GM08714 (cell line): ENCODE measurements around the gene CACNA1G.

Experiments
- H3K4me3 ChIP-seq: fragments of 200-500 bp; sonication (Bioruptor generic); 2 replicates; pipeline ENCODE4 v1.5.1; 2014; ENCODE audit warnings: mild to moderate bottlenecking, low read length, inconsistent platforms
- ZNF274 ChIP-seq: IDR thresholded peaks from 2 replicates; pipeline ENCODE4 v1.6.1; 2012; ENCODE audit warnings: mild to moderate bottlenecking, low read depth, low read length

CACNA1G gene

DNA sequence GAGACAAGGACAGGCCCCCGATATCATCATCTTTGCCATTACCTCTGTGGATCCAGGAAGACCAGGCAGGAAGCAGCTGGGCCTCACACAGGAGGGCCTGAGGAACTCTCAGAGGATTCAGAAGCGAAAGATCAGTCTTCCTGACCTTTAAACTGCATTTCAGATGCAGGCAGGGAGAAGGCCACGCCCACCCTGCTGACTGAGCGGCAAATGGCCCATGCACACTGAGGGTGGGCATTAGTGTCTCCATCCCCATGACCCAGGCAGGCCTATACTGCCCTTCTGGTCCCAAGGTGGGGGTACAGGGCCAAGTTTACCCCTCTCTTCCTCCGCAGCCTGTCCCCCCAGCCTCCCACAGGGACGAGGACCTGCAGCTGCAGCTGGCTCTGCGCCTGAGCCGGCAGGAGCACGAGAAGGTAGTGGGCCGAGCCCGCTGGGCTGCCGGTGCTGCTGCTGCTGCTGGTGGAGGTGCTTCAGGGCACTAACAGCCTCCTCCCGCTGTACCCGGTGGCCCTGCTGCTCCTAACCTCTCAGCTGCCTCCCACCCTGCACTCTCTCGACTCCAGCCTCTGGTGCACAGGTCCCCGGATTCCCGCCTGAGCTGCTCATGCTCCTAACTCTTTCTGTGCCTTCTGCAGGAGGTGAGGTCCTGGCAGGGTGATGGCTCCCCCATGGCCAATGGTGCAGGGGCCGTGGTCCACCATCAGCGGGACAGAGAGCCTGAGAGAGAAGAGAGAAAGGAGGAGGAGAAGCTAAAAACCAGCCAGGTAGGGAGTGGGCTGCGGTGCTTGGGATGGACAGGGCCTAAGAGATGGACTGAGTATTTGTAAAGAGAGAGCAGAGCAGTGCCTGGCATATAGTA, 21.7 kb upstream of the CACNA1G start:
- no peak overlapping the region for H3K4me3 ChIP-seq
- TF ChIP-seq ZNF274, result no peak

DNA sequence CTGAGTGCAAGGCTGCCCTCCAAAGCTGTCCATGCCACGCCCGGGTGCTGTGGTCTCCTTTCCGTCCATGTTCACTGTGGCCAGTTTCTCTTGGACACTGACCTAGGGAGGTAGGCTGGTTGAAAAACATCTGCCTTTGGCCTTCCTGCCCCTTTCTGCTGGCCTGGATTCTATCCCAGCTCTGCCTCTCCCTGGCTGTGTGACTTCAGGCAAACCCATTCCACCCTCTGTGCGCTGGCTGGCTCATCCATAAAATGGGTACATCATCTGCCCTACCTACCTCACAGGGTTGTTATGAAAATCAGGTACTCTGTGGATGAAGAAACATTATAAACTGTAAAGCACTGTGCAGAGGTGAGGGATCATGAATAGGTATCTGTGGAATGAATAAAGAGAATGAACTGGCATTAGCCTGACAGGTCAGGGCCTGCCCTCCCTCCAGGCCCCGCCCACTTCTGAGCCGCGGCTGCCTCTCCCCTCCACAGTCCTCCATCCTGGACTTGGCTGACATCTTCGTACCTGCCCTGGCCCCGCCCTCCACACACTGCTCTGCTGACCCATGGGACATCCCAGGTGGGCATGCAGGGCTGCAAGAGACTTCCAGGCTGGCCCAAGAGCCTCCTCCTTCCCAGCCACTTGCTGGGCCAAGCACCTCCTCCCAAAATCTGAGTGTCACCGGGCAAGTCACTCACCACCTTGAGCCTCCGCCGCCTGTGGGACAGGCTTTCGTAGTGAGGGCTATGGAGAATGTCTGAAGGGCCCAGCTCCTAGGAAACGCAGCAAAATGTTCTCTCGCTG, 20.6 kb upstream of the CACNA1G start:
- H3K4me3 ChIP-seq, result no peak overlapping the region
- TF ChIP-seq ZNF274, result no peak

DNA sequence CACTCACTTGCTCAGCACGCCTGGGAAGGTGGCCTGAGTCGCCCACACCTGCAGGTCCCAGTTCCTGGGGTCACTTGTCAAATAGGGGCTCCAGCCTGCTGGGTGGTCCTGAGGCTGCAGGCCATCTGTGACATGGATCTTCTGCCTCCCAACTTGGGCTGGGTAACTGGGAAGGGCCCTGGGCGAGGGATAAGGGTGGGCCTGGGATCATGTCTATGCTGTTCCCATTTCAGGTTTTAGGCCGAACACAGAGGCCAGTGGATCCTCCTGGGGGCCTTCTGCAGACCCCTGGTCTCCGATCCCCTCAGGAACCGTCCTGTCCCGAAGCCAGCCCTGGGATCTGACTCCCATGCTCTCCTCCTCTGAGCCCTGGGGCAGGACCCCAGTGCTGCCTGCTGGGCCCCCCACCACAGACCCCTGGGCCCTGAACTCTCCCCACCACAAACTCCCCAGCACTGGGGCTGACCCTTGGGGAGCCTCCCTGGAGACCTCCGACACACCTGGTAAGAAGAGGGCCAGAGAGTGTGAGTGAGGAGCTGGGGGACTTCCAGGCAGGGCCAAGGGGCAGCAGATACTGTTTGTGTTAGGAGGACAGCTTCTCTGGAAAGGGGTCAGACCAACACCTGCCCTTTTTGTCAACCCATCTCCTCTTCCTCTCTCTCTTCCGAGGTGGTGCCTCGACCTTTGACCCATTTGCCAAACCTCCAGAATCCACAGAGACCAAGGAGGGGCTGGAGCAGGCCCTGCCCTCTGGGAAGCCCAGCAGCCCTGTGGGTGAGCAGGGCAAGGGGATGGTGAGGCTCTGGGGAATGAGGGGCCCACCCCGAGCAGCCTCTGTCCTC, 19.7 kb upstream of the CACNA1G start:
- no peak for TF ChIP-seq ZNF274
- no peak overlapping the region for H3K4me3 ChIP-seq

DNA sequence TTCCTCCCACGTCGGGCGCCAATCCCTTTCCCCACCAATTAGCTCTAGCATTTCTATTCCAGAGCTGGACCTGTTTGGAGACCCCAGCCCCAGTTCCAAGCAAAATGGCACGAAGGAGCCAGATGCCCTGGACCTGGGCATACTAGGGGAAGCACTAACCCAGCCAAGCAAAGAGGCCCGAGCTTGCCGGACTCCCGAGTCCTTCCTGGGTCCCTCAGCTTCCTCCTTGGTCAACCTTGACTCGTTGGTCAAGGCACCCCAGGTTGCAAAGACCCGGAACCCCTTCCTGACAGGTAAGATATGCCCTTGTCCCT, 19.2 kb upstream of the CACNA1G start:
- no peak for TF ChIP-seq ZNF274
- H3K4me3 ChIP-seq, result no peak overlapping the region; the same call in 1 of the 2 replicates

DNA sequence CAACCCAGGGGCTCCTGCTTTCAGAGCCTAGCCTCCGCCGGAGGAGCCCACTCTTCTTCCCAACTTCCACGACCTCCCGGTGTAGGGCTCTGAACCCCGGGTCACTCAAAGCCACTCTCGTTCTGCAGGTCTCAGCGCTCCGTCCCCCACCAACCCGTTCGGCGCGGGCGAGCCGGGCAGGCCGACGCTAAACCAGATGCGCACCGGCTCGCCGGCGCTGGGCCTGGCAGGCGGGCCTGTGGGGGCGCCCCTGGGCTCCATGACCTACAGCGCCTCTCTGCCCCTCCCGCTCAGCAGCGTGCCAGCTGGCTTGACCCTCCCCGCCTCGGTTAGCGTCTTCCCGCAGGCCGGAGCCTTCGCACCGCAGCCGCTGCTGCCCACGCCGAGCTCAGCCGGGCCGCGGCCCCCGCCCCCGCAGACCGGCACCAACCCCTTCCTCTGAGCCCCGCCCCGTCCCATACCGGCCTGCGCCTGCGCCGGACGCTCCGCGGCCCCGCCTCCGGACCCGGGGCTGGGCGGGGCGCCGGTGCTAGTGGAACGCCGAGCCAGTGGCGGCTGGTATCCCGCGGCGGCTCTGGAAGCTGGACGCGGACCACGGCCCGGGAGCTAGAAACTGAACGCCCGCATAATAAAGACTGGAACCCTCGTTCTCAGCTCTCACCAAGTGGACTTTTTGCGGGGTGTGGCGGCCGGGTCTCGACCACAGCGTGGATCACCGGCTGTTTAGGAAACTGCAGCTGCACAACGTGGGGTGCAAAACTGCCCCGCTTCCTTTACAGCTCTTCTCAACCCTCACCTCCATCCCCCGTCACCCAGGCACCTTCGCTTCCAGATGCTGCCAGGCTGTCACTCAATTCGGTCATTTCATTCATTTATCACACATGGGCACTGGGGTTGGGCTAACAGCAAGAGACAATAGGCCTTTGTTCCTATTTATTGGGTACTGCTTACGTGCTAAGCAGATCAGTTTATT, 18.5 kb upstream of the CACNA1G start:
- H3K4me3 ChIP-seq, result peak overlapping the region; percentile 55; the same call in 1 of the 2 replicates
- no peak for TF ChIP-seq ZNF274

DNA sequence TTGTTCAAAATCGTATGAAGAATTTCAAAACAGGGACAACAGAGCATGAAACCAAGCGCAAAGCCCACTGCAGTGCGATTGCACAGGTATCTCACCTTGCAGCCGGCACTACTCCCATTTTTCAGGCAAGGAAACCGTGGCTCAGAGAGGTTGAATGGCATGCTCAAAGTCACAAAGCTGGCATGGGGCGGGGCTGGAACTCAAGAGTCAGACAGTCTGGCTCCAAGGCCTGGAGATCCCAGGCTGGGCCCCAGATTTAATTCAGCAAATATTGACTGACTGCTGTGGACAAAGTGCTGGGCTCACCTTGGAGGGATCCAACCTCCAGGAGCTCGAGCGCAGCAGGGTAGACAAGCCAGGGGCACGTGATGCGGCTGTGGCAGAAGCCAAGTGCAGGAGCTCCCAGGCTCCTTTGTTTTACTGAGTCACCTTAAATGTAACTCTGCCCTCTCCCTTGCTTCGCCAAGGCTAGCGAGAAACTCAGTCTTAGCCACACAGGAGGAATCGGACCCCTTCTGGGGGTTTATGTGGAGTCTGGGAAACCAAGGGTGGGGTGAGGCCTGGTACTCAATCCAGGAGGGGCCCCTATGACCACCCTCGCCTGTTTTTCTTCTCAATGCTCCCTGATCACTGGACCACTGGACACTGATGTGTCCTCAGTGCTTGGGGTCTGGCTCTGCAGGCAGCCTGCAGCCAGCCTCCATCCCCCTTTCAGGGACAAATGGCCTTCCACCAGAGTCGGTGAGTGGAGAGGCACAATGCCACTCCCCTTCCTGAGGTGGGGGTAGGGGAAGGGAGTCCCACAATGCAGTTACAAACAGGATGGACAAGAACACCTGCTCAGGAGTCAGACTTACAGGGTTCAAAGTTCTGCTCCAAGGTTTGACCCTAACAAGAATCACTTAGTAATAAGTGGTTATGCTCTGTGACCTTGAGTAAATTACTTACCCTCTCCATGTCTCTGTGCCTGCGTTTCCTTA, 17.4 kb upstream of the CACNA1G start:
- no peak overlapping the region for H3K4me3 ChIP-seq
- TF ChIP-seq ZNF274, result no peak

DNA sequence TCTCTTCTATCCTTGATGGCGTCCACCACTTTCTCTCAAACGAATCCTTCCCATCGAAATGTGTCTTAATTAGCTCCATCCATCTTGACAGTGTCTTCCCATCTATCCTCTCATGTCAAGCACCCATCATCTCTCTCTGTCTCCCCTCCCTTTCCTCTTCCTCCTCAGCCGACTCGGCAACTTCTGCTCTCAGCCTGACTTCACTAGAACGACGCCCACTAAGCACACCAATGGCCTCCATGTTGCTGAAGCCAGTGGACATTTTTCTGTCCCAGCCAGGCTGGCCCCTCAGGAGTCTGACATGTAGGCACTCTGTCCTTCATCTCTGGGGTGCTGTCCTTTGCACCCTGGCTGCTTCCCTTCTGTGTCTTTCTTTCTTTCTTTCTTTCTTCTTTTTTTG, 16.0 kb upstream of the CACNA1G start:
- no peak for TF ChIP-seq ZNF274
- H3K4me3 ChIP-seq, result no peak overlapping the region

DNA sequence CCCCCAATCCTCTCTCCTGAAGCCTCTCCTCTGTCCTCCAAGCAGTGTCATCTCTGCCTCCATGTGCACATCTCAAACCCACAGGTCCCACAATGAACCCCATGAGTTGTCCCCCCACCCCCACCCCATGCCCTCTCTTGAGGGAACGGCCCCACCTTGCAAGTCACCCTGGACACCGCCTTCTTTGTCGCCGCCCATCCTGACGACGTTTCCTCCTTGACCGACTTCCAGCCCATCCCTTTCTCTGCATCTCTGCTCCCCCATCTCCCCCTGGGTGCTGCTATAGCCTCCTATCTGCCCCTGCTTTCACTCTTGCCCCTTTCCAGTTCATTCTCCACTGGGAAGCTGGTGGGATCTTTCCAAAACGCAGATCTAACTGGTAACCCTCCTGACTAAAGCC, 15.2 kb upstream of the CACNA1G start:
- no peak overlapping the region for H3K4me3 ChIP-seq
- no peak for TF ChIP-seq ZNF274

DNA sequence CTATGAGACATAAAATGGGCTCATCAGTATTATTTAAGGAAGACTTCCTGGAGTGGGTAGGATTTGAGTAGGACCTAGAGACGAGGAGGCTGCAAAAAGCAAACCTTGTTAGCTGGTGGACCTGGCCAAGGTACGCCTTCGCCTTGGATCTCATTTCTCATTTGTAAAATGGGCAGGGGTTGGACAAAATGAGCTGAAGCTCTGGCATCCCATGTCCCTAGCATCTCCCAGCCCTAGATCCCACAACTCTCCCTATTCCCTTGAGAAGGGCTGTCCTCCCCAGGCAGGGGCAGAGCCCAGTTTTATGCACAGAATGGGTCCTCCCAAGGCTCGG, 13.8 kb upstream of the CACNA1G start:
- TF ChIP-seq ZNF274, result no peak
- H3K4me3 ChIP-seq, result no peak overlapping the region; the same call in 1 of the 2 replicates

DNA sequence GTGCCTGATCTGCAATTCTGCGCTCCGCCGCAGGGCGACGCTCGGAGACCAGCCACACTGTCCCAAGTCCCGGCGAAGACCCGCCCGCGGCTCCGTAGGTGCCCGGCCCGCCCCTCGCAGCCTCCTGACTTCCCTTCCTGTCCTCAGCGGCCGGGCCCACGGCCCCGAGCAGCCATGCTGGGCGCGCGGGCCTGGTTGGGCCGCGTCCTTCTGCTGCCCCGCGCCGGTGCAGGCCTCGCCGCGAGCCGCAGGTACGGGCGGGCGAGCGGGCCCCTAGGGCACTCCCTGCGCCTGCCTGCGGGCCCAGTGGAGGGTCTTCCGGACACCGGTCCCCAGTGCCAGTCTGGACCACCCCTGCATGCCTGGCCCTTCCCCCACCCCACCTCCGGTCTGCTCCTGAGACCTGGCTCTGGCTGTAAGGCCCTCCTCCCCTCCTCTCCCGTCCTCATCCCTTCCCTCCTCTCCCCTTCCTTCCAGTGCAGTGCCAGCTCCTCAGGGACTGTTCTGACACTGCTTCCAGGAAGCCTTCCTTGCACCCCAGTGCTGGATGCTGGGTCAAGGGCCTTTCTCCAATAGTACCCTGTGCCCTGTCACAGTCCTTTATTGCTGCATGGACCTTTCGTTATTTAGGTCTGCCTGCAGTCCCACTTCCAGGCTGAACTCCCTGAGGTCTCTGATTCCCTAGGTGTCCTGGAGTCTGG, 13.3 kb upstream of the CACNA1G start, which contains the start of gene SPATA20:
Gene SPATA20 (plus strand): TSS at position 140 of the 701 bp plus-strand sequence. CDS start 35 bp downstream, at position 175.
- H3K4me3 ChIP-seq, result peak within 1 kb of the TSS; percentile 54
- no peak for TF ChIP-seq ZNF274

DNA sequence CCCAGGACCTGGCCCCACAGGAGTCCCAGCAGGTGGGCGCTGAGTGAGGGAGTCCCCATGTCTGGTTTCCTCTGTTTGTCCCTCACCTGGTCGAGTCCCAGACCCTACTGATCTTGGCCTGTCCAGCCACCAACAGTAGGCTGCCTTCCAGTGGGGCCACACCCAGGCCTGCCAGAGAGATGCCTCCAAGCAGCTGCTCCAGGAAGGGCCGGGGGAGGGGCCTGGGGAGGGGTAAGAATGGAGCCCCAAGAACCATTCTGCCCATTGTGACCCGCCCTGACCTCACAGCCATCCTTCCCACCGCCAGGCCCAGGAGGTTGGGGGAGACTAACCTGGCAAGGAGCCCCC, 12.8 kb upstream of the CACNA1G start:
- H3K4me3 ChIP-seq, result no peak overlapping the region
- no peak for TF ChIP-seq ZNF274

DNA sequence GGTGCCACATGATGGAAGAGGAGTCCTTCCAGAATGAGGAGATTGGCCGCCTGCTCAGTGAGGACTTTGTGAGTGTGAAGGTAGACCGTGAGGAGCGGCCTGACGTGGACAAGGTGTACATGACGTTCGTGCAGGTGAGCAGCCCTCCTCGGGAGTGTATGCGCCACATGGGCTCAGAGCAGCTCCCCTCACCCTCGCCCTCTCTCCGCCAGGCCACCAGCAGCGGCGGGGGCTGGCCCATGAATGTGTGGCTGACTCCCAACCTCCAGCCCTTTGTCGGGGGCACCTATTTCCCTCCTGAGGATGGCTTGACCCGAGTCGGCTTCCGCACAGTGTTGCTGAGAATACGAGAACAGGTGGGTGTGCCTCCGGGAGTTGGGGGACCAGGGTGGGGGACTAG, 11.7 kb upstream of the CACNA1G start:
- no peak overlapping the region for H3K4me3 ChIP-seq
- TF ChIP-seq ZNF274, result no peak
